GM12891 (cell line): ENCODE results near the gene VSIG10L2.
"Not testable (repeated sequence)": the region's sequence is repeated elsewhere in the genome, so short reads cannot be mapped to it uniquely, and the experiment has no call there.

ENCODE experiments used
- POLR2A ChIP-seq: IDR thresholded peaks from 2 replicates; pipeline ENCODE4 v1.6.1; 2011; ENCODE audit warnings: low read depth, low read length, control low read depth
- TAF1 ChIP-seq: IDR thresholded peaks from 2 replicates; pipeline ENCODE4 v1.6.1; 2011; ENCODE audit warnings: low read depth, low read length, control low read depth

DNA sequence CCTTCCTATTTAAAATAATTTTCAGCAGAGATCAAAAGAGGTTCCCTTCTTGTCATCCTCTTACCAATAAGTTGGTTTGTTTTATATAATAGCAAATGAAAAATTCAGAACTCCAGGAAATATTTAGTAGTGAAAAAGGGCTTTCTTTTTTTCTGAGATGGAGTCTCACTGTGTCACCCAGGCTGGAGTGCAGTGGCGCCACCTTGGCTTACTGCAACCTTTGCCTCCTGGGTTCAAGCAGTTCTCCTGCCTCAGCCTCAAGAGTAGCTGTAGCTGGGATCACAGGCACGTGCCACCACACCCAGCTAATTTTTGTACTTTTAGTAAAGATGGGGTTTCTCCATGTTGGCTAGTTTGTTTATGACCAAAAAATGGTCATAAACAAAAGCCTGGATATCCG is 31.2 kb upstream of the VSIG10L2 start:
- TF ChIP-seq POLR2A, TAF1: not testable (repeated sequence)
